GM19455 (cell line): ENCODE measurements around the gene SMTN.
"Not testable (repeated sequence)": the region's sequence is repeated elsewhere in the genome, so short reads cannot be mapped to it uniquely, and the experiment has no call there.

Experiments used
- ATAC-seq: cut with Tn5 transposase; IDR thresholded peaks from one replicate; pipeline ENCODE4 v1.9.1; 2021; ENCODE audit not compliant: unreplicated experiment

SMTN gene

GRCh38 chr22:31103111-31103510 is 22.0 kb downstream of the SMTN start:
- ATAC-seq = no peak

GRCh38 chr22:31103899-31104694 is 23.0 kb downstream of the SMTN start:
- no peak for ATAC-seq

GRCh38 chr22:31104869-31105268 is 23.8 kb downstream of the SMTN start:
- ATAC-seq = no peak

DNA sequence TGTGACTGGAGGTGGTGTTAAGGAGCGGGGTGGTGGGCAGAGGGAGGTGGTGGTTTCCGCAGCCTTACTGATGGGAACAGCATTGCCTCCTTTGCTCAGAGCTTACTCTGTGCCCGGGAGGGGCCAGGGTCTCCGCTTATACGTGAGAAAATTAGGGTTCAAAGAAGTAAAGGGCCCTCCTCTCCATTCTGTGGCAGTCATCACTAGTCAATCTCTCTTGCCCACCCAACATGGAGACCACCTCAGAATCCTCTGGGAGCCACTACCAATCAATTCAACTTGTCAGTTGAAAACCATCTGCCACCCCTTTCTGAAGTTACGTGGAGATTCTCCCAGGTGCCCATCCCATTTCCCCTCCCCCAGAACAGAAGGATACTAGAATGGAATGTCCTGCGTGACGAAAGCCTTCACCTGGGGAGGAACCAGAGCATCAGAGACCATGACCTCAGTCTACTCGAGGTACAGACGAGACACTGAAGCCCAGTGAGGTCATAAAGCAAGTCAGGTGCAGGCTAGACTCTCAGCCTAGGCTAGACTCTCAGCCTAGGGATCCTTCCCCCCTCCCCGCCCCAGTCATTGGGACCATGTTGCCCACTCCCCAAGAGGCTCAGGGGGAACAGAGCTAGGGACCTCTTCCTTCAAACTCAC is 24.3 kb downstream of the SMTN start:
- ATAC-seq = no peak

- no peak for ATAC-seq
These were observed 25.0 kb downstream of the SMTN start for GRCh38 chr22:31106001-31106571.

GRCh38 chr22:31106731-31107177 is 25.6 kb downstream of the SMTN start:
- no peak for ATAC-seq

- ATAC-seq = peak; percentile 70
These were observed 26.2 kb downstream of the SMTN start, which contains the start of gene SELENOM for GRCh38 chr22:31107178-31107893. SELENOM (minus strand) TSS chr22:31107568; CDS start chr22:31107505, 63 bp downstream.

GRCh38 chr22:31107894-31108218 is 26.7 kb downstream of the SMTN start:
- ATAC-seq = peak; percentile 36

- ATAC-seq = not testable (repeated sequence)
These were observed 31.5 kb downstream of the SMTN start for GRCh38 chr22:31112547-31113091.

GRCh38 chr22:31118046-31118820 is 37.1 kb downstream of the SMTN start:
- no peak for ATAC-seq

DNA sequence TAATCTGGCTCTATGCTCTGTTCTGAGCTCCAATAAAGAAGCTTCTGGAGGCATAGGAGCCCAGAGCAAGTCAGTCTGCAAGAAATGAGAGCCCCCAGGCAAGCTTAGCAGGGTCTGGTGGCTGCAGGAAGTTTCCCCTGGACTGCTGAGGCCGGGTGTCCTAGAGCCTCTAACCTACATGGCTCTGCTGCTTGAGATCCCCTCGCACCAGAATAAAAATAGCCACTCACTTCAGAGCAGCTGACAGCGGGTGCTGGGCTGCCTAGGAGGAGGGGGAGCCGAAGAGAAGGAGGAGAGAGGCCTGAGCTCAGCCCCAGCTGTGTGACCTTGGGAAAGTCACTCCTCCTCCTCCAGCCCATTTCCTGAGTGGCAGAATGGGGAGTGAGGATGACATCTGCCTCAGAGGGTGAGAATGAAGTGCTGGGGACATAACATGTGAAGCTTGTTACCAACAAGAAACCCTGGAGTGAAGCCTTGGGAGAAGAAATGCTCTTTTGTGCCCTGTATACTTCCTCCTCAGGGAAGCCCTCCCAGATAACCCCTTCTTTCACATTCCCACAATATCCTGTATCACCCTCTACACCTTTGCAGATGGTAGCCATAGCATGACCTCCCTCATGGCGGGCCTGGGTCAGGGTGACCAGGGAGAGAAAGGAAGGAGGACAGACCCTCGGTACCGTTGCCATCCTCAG is 38.1 kb downstream of the SMTN start:
- ATAC-seq = no peak

DNA sequence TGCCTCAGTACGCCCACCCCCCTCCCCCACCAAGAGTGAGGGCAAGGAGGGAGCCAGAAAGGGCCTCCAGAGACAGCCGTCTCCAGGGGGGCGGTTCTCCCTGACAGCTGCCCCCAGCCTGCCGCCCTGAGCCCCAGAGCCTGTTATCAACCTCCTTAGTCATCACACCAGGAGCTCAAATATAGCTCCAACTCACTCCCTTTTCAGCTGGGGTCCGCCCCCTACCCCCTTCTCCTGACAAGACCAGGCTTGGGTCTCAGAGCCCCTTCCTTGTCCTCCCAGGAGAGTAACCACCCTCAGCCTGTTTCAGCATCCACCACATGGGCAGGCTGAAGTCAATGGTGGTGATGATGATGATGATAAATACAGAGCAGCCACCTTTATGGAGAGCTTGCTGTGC is 39.1 kb downstream of the SMTN start:
- no peak for ATAC-seq

DNA sequence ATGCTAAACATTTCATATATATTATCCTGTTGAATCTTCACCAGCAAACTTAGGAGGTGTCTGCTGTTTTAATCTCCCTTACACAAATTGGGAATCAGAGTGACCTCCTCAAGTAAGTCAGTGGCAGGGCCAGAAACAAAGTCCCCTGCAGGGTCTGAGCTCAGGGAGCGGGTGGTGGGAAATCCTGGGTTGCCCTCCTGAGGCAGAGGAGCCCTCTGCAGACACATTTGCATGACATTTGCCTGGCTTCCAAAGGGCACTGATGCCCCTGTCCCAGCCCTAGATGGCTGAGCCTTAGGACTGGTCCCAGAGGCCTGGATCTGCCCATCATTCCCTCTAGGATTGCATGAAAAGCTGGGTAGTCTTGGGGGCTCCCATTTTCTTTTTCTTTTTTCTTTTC is 39.5 kb downstream of the SMTN start:
- no peak for ATAC-seq

GRCh38 chr22:31121403-31121802 is 40.3 kb downstream of the SMTN start:
- ATAC-seq = no peak

DNA sequence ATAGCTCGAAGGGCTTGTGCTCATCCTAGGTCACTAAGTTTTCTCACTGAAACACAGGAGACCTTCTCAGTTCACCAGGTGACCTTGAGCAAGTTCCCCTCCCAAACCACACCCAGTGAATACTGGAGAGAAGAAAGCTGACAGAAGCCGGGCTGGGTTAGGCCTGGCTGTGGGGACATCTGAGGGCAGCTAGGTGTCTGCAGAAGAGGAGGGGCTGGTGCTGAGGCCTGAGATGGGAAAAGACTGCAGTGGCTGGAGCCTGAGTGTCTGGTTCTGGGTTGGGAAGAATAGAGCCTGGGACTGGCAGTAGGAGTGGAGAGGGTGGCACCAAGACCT is 41.0 kb downstream of the SMTN start:
- ATAC-seq = no peak

DNA sequence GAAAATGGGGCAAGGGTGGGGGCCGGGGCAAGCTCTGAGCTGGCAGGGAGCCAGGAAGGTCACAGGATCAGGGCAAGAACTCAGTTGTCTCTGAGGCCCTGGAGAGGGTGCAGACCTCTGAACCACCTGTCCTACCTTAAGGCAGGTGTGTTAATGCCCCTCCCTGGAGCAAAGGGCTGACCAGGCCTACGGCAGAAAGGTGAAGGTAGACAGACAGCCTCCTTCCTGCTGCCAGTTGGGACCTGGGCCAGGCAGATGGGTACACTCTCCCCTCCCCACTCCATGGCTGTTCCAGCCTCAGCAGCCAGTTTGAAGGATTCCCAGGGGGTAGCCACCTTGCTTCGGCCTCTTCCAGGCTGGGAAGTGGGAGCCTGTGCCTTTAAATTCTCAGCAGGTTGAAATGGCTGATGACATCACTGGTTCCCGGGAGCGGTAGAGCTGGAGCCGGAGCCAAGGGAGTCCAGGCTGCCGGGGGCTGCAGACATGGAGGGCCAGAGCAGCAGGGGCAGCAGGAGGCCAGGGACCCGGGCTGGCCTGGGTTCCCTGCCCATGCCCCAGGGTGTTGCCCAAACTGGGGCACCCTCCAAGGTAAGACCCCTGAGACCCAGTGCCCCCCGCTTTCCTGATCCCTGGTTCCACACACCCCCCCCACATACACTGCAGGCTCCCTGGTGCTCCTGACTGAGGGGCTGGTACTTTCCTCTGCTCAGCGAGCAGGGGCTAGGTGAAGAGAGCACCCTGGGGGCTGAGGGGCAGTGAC is 41.6 kb downstream of the SMTN start, which contains the start of gene INPP5J:
Gene INPP5J, plus strand, starts transcription at position 435 of the 760 bp plus-strand sequence. Its CDS starts 49 bp downstream, at position 484.
- no peak for ATAC-seq

- ATAC-seq = no peak
These were observed 42.1 kb downstream of the SMTN start for GRCh38 chr22:31123292-31123602.

DNA sequence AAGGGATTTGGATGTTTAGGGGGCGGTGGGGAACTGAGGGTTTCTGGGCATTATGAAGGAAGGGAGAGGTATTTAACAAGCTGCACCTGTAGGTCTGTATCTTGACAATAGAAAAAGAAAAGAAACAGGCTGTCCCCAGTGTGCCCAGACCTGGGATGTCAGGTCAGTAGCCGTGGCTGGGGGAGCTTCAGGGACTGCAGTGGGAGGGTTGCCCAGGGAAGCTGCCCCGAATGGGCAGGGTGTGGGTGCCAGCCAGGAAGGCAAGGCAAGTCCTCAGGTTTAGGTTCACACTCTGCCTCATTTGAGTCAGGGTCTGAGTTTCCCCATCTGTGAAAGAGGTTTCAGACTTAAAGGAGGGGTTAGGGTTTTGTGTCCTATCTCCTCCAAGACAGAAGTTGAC is 43.2 kb downstream of the SMTN start:
- no peak for ATAC-seq

GRCh38 chr22:31124811-31125465 is 43.8 kb downstream of the SMTN start:
- no peak for ATAC-seq
